Ecto neural progenitor cell (in vitro differentiated cells): ENCODE data around the gene CREB5.

Experiments
- DNase-seq: peaks from one replicate; pipeline ENCODE4 v3.0.0-alpha.2; 2018; ENCODE audit warnings: low spot score

The CREB5 gene

GRCh38 chr7:28646376-28647075, 234.2 kb downstream of the CREB5 start:
- DNase-seq: no peak

DNA sequence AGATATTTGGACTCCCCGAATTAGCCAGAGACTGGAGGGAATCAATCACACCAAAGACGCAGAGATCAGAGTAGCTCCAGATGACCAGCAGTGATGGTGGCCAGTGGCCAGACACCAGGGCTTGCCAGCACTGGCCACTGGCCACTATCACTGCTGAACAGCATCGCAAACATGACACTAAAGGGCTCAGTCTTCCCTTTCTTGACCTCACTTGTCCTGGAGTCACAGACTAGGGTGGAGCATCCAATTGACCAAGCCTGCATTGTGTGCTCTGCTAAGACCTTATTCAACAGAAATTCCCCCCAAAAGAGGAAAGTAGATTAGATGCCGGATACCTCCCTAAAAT, 234.7 kb downstream of the CREB5 start:
- no peak for DNase-seq

DNA sequence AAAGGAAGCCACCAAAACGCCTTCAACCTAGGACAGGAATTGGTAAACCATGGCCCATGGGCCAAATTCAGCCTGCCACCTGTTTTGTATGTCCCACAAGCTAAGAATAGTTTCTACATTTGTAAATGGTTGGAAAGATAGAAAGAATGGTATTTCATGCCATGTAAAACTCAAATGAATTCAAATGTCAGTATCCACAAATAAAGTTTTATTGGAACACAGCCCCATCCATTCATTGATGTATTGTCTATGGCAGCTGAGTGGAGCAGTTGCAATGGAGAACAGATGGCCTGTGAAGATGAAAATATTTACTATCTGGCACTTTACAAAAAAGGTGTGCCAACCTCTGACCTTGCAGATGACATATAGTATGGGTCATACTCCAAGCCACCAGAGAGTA, 236.9 kb downstream of the CREB5 start:
- DNase-seq: no peak

DNA sequence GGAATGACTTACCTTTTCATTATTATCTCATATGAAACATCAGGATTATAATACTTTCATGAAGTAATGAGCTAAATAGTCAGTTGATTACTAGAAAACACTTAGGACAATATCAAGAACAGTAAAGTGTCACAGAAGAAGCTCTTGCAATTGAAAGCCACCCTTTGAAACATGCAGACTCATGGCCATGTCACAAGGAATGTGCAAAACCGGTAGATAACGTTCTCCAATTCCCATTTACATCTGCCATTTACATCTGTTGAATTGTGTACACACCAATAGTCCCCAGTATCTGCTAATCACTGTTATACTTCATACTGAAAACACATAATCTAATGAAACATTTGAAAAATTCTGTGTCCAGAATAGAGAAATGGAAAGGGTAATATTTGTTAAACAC, 237.5 kb downstream of the CREB5 start:
- no peak for DNase-seq

DNA sequence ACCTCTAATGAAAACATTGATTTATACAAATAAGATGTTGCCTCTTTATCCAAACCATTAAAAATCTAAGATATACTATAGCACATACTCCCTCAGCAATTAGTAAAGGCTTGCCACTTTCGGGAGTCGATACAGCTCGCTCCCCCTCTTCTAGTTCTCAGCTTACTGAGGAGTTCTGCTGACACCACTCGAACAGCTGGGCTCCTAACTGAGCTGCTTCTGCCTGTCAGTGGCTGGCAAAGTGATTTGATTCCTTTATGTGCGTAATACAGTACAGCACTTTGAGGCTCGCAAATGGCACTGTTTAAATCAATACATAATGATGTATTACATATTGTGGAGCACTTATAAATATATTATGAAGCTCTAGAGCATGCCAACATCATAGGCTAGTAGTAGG, 241.8 kb downstream of the CREB5 start:
- no peak for DNase-seq

- DNase-seq: no peak
Measured at GRCh38 chr7:28656529-28656928, 244.2 kb downstream of the CREB5 start.

- no peak for DNase-seq
Measured at GRCh38 chr7:28658381-28658780, 246.1 kb downstream of the CREB5 start.

- no peak for DNase-seq
Measured at GRCh38 chr7:28660132-28660531, 247.8 kb downstream of the CREB5 start.

GRCh38 chr7:28661826-28662595, 249.7 kb downstream of the CREB5 start:
- DNase-seq: no peak

- DNase-seq: no peak
Measured at GRCh38 chr7:28666154-28666553, 253.8 kb downstream of the CREB5 start.

DNA sequence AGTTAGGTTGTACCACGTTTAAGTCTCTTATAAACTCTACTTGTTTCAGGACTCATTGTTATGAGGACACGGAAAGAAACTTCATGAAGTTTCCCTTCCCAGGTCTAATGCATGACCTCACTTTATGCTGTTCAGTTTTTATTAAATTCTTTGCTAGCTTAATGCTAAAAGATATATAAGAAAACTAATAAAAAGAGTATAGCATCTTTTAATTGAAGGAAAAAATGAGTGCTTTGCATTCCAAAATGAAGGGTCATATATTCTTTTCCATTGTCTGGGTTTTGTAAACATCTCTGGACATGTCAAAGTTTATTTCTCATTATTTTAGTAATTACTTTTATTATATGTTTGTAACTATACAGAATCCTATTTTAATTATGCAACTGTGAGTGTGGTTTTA, 255.8 kb downstream of the CREB5 start:
- no peak for DNase-seq

GRCh38 chr7:28669330-28669729, 257.0 kb downstream of the CREB5 start:
- no peak for DNase-seq

DNA sequence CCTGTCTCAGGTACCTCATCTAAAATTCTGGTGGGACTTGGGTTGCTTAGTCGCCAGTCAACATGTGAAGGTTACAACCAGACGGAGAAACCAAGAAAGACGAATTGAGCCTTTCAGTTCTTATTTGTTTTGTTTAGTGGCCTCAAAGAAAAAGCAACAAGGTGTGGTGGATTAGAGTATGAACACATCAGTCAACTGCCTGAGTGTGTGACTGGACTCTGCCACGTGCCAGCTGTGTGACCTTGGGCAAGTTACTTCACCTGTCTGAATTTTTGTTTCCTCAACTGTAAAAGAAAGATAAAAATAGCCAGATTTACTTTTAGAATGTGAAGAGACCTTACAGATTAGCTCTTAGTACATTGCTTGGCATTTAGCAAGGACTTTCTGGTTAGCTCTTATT, 259.2 kb downstream of the CREB5 start:
- no peak for DNase-seq

DNA sequence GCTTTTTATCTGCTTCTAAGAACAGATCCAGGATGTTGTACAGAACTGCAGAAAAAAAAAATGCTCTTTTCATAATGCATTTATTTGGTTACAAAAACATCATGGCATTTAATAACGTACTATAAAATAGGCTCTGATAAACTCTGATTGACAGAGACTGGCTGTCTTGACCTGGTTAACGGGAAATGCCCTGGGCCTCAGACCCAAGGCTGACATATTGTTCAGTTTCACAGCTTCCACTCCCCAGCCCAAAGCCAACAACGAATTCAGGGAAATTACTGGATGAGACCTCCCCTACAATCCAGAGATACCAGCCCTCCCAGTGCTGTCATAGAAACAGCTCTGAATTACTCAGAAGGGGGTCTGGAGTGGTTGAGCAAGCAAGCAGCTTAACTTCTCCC, 260.1 kb downstream of the CREB5 start:
- no peak for DNase-seq

- no peak for DNase-seq
Measured at GRCh38 chr7:28674359-28674782, 262.1 kb downstream of the CREB5 start.

- no peak for DNase-seq
Measured at GRCh38 chr7:28675429-28675828, 263.1 kb downstream of the CREB5 start.

DNA sequence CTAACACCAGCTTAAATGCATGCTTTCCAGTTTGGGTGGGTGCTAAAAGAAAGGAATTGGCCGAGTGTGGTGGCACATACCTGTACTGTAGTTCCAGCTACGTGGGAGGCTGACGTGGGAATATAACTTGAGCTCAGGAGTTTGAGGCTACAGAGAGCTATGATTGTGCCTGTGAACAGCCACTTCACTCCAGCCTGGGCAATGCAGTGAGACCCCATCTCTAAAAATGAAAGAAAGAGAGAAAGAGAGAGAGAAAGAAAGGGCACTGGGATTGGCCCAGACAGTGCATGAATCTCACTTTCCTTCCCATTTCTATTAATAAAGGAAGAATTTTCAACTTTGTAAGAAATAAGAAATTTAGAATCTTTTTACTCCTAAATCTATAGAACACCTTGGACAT, 265.4 kb downstream of the CREB5 start:
- DNase-seq: no peak

DNA sequence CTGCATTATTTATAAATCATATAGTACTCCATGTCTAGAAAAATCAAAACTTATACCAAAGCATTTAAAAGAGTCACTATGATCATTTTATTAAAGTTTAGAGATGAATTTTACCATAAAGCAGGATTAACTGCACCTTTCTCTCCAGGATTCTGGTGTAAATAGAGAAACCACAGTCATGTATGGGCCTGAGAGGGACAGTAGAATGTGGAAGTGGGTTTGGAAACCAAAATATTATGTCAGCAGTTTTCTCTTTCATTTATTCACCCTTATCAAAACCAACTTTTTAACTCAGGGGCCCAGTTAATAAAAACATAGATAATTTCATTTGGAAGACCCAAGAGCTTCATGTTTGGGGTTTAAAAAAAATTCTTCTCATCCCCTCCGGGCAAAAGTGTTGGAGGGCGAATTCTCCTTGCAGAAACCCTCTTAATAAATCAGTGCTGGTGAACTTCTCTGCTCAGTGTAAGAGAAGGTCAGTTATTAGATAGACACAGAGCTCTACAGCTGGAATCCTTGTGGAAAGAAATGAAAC, 266.2 kb downstream of the CREB5 start:
- no peak for DNase-seq

DNA sequence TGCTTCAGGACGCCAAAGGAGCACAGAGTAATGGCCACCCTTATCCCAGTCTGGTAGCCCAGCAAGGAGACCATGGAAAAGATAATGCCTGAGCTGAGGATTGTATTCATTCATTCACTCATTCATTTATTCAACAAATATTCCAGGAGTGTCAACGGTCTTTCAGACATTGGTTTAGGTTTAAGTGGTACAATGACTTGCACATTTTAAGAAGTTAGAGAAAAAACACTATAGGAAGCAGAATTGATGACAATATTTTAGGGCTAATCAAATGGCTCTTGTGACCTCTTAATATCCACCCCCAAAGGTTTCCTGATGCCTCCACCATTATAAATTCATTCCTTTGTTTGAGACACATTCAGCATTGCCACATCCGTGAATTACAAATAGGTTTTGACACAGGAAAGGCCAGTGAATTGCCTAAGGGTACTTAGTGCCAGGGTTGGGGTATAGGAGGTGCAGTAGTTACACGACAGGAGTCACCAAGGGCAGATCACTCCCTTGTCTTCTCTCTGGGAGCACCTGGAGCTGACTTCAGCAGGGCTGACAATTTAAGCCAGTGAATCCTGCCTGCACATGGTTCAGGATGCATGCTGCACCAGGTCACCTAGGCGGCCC, 269.5 kb downstream of the CREB5 start:
- no peak for DNase-seq

DNA sequence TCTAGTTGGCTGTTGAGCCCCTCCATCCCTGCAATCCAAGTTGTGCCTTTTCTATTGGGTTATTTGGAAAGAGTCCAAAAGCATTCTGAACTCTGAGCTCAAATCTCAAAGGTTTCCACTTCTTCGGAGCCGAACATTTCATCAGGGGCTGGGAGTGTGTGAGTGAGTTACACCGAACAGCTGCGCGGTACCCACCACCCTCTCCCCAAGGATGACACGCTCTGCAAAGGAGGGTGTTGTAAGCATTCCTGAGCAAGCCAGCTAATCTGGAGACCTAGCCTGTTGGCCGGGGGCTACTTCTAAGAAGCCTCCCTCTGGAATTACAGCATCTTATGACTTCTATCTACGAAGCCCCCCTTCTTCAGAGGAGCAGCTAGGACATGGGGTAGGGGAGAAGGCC, 270.5 kb downstream of the CREB5 start:
- DNase-seq: no peak

DNA sequence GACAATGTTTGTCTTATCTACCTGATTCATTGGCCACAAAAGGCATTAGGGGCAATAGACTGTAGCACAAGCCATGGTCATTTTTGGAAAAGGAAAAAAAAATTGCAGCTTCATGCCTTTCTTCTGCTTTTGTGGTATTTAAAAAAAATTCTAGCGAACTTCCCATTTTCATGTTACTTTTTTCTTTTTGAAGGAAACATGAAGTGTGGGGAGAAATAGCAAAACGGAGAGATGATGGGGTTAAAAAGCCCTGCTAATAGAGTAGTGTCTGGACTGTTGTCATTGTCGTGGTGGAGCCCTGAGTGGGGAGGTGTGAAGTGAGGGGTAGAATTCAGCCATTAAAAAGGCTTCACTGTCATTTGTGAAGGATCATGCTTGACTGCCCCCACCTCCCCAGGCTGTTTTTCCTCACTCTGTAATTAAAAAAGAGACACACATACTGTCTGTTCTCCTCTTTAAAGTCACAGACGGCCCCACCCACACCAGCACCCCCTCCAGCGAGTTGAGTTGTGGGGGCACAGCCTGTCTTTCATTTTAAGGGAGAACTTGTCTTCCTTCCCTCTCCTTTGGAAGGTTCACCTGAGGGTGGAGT, 272.4 kb downstream of the CREB5 start:
- DNase-seq: no peak

GRCh38 chr7:28685242-28685643, 272.9 kb downstream of the CREB5 start:
- DNase-seq: no peak
